GM18505 (cell line): ENCODE data around the gene DCLK2.

ENCODE experiments used
- ATAC-seq: cut with Tn5 transposase; IDR thresholded peaks from one replicate; pipeline ENCODE4 v1.9.1; 2021; ENCODE audit not compliant: unreplicated experiment
- POLR2A ChIP-seq: IDR thresholded peaks from 4 replicates; pipeline ENCODE4 v1.6.1; 2011; ENCODE audit warnings: borderline replicate concordance; ENCODE audit not compliant: insufficient read depth, insufficient read length; ENCODE audit errors: extremely low read depth

DCLK2 gene

GRCh38 chr4:150078579-150079080 is 385 bp downstream of the DCLK2 start:
- TF ChIP-seq POLR2A: no peak
- ATAC-seq: peak; percentile 14

DNA sequence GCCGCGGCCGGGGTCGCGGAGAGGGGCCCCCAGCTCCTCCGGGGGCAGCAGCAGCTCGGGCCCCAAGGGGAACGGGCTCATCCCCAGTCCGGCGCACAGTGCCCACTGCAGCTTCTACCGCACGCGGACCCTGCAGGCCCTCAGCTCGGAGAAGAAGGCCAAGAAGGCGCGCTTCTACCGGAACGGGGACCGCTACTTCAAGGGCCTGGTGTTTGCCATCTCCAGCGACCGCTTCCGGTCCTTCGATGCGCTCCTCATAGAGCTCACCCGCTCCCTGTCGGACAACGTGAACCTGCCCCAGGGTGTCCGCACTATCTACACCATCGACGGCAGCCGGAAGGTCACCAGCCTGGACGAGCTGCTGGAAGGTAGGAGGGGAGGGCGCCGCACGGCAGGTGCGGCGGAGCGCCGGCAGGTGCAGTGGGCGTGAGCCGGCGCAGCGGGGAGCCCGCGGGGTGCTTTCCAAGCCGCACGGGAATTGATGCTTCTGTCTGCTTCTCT is 886 bp downstream of the DCLK2 start:
- no peak for TF ChIP-seq POLR2A
- ATAC-seq: peak; percentile 35

DNA sequence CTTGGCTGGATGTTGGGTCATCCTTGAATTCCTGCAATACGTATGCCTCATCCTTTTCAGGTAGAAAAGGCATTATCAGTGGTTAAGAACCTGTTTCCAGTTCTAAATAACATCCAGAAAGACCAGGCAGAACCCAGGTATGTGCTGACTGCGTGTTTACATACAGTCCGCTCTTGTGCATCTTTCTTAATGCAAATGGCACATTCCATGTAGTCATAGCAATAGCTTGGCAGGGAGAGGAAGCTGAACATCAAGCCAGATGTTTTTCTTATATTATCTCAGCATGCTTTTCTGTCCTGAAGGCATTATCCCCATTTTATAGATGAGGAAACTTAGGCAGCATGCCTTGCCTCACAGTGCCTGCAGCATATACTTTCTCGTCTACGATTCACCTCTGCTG is 2.1 kb downstream of the DCLK2 start:
- ATAC-seq: no peak
- no peak for TF ChIP-seq POLR2A

- TF ChIP-seq POLR2A: no peak
These were observed 2.6 kb downstream of the DCLK2 start for GRCh38 chr4:150080875-150081274.

DNA sequence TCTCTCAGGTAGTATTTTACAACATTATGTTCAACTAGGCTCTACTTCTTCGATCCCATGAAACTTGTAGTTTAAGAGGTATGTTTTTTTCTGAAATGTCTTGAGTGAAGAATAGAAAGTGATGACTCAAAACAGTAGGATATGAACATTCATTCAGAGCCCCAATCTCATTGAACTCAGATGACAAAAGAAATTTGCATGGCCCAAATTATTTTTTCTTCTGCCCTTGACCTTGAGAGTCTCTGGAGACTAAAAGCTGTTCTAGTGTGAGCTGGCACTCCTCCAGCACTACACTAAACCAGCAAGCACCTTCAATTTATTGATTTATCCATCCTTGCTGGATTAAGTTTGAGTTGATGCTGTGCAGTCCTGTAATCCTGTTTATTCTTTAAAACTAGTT is 4.0 kb downstream of the DCLK2 start:
- ATAC-seq: peak; percentile 81
- TF ChIP-seq POLR2A: no peak

More at GRCh38 chr4:150080875-150081274, 2.6 kb downstream of the DCLK2 start:
- ATAC-seq: no peak

GRCh38 chr4:150087006-150087405 is 8.8 kb downstream of the DCLK2 start:
- no peak for ATAC-seq
- TF ChIP-seq POLR2A: no peak

- no peak for TF ChIP-seq POLR2A
- no peak for ATAC-seq
These were observed 11.5 kb downstream of the DCLK2 start for GRCh38 chr4:150089732-150090131.

- no peak for ATAC-seq
These were observed 12.6 kb downstream of the DCLK2 start for GRCh38 chr4:150090836-150091235.

DNA sequence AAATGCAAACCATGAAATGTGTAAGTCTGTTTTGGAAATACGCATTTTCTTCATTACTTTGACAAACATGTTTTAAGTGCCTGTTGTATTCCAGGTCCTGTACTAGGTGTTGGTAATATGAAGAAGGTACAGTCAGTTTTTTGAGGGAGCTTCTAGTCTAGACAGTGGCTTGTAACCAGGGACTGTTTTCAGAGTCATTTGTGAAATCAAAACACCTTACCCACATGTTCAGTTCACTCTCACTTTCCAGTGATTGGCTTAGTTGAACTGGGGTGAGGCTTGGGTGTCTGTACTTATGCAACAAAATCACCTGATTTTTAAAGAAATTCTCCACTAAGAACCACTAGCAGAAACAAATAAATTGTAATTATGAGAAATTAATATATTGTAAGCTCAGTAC is 16.4 kb downstream of the DCLK2 start:
- no peak for ATAC-seq
- TF ChIP-seq POLR2A: no peak

More at GRCh38 chr4:150090836-150091235, 12.6 kb downstream of the DCLK2 start:
- TF ChIP-seq POLR2A: no peak

DNA sequence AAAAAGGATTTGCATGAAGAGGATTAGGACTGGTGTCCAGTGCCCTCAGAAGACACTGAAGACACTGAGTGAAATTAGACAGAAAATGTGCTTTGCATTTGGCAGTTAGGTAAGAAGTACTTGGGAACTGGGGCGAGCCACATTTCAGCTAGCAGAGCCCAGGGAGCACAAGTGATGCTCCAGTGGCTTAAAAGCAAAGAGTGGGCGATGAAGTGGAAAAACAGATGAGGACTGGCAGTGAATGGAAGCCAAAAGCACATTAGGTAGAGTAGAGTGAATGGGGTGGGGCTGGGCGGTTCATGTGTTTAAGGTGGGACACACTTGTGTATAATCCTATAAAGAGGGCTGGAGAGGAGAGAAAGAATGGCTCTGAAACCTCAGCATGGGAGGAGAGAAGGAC is 18.4 kb downstream of the DCLK2 start:
- no peak for TF ChIP-seq POLR2A
- ATAC-seq: no peak

DNA sequence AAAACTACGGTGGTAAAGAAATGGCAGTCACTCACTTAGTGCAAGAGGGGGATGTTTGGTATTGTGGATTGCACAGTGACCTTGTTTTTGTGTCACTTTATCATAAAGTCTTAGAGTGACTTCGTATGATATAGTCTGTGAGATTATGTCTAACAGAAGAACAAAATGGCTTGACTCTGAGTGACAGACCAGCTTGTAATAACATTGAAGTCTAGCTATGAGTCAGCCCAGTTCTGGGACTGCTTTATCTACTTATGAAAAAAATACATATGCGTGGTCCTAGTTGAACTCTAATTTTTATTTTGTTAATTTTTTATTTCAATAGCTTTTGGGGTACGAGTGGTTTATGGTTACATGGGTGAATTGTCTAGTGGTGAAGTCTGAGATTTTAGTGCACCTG is 20.0 kb downstream of the DCLK2 start:
- no peak for TF ChIP-seq POLR2A
- ATAC-seq: no peak

GRCh38 chr4:150104404-150105027 is 26.3 kb downstream of the DCLK2 start:
- no peak for ATAC-seq
- no peak for TF ChIP-seq POLR2A

GRCh38 chr4:150106886-150107285 is 28.6 kb downstream of the DCLK2 start:
- ATAC-seq: no peak
- TF ChIP-seq POLR2A: no peak

DNA sequence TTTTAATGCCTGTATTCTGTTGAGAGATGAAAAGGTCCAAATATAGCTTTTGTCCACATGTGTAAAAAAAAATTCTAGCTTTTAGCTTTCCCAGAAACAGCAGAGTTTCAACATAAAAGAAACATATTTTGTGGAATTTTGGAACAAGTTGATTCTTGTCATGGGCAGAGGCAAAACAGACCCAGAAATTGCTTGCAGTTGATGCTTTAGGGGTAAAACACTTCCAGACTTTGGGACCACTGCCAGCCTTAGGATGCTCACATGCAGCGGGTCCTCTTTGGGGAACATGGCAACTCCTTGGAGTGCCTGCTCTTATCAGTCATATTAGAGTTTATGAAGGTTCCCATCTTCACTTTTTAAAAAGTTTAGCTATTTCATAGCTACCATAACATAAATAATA is 30.4 kb downstream of the DCLK2 start:
- no peak for TF ChIP-seq POLR2A
- no peak for ATAC-seq
